HG03354 (cell line): ENCODE results near the gene SPINK4.

ENCODE experiments used
- ATAC-seq: cut with Tn5 transposase; IDR thresholded peaks from one replicate; pipeline ENCODE4 v1.9.1; 2021; ENCODE audit warnings: mild to moderate bottlenecking; ENCODE audit not compliant: unreplicated experiment, poor library complexity, severe bottlenecking

The SPINK4 gene

GRCh38 chr9:33289496-33289895 lies 49.5 kb downstream of the SPINK4 start:
- no peak for ATAC-seq

- ATAC-seq: no peak
Observed at GRCh38 chr9:33289936-33290246, 49.9 kb downstream of the SPINK4 start.

- peak; percentile 88 for ATAC-seq
Observed at GRCh38 chr9:33290247-33291030, 50.5 kb downstream of the SPINK4 start, which contains the start of gene NFX1. Gene NFX1 (plus strand): TSS chr9:33290516. CDS start chr9:33290573, 57 bp downstream.

- ATAC-seq: peak; percentile 12
Observed at GRCh38 chr9:33291031-33291397, 51.0 kb downstream of the SPINK4 start.

- no peak for ATAC-seq
Observed at GRCh38 chr9:33291901-33292300, 51.9 kb downstream of the SPINK4 start.

- ATAC-seq: no peak
Observed at GRCh38 chr9:33293782-33294181, 53.8 kb downstream of the SPINK4 start.

GRCh38 chr9:33294670-33295432 lies 54.9 kb downstream of the SPINK4 start:
- no peak for ATAC-seq

GRCh38 chr9:33295571-33295970 lies 55.6 kb downstream of the SPINK4 start:
- ATAC-seq: no peak

- peak; percentile 93 for ATAC-seq
Observed at GRCh38 chr9:33297432-33297831, 57.5 kb downstream of the SPINK4 start.
